SH-SY5Y (cell line): Measurements from ENCODE around the gene ATP13A4.

Source experiments
- GATA2 ChIP-seq: IDR thresholded peaks from 2 replicates; pipeline ENCODE4 v1.6.1; 2011; ENCODE audit warnings: mild to moderate bottlenecking, low read depth, low read length
- GATA3 ChIP-seq: IDR thresholded peaks from 2 replicates; pipeline ENCODE4 v1.6.1; 2011; ENCODE audit warnings: low read depth, mild to moderate bottlenecking, low read length, moderate library complexity

- no peak for TF ChIP-seq GATA2
- TF ChIP-seq GATA3: no peak
Observed at GRCh38 chr3:193590088-193590856, 35.6 kb upstream of the ATP13A4 start.
